ENCODE results near the gene GREB1L. TPM values are rescaled to one million over a fixed set of nuclear protein-coding genes. Genes with fewer than 3 reads are reported as not detected.

The GREB1L gene
- total and polyA plus RNA-seq, 9 of the 15 experiments (the other 6 are each of a cell fraction or from before 2014, with no cell fraction given) = 0.03 TPM; not detected in 8

DNA sequence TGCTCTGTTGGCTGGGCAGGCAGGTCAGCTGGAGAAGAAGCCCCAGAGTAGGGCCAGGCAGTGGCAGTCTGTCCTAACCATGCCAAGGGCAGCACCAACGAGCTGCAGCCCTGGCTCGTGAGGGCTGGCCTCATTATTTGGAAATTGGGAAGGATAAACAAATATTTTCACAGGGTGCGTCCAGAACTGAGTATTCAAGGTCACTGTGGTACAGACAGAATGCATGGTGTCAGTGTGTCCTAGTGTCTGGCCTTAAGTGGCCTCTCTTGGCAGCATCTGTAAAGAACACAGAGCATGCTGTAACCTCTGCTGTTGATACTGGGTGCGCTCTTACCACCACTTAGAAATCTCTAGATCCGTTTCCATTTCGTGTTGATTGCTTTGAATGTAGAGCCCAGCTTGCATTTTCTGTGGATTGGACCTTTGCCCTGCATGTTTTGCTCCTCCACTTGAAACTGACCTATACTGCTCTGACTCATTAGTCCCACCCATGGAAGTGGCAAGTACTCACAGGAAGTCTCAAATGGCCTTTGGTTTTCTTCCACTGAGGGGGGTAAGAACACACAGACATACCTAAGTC lies 88.2 kb downstream of the GREB1L start:
- Histone ChIP-seq H3K4me3 (no peak overlapping the region), H3K9me1 (ENCODE audit: control insufficient read depth, insufficient read depth, low read length) (no peaks in the 10 kb centered on the region), H3K9ac (ENCODE audit: insufficient read depth in 1 of 2, low read depth in 2 of 2, low read length in 2 of 2) (no peak overlapping the region), H3K27ac (ENCODE audit: extremely low read depth, low read depth, low read length) (no peak overlapping the region), H3K4me1 (replicated peaks in 1 of 2; ENCODE audit: control insufficient read depth in 2 of 2, insufficient read depth in 2 of 2, low read length in 2 of 2) (no peaks in the 10 kb centered on the region; a peak in 1 of 5 replicates), H3K27me3 (ENCODE audit: control insufficient read depth in 2 of 2, insufficient read depth in 2 of 2, low read length in 2 of 2) (no peaks in the 10 kb centered on the region; a peak in 2 of 5 replicates), H3K79me2 (ENCODE audit: control insufficient read depth, insufficient read depth, low read length) (no peaks in the 10 kb centered on the region), H3K36me3 (ENCODE audit: control insufficient read depth, insufficient read depth, low read length) (no peaks in the 10 kb centered on the region), H3K4me2 (ENCODE audit: insufficient read depth, low read length) (no peak overlapping the region), H3K9me3 (replicated peaks; ENCODE audit: control insufficient read depth, insufficient read depth, low read depth, low read length) (no peaks in the 10 kb centered on the region), H2AFZ (ENCODE audit: low read depth, low read length) (no peak overlapping the region), H4K20me1 (replicated peaks; ENCODE audit: control insufficient read depth, insufficient read depth, low read length) (no peaks in the 10 kb centered on the region)
- no peak for ATAC-seq
- ChIA-PET CTCF (ENCODE audit: low intra/inter-chr PET ratio) (no interaction called here), POLR2A (no interaction called here)
- 0% methylated on average over 6 of the region's 6 CpGs for WGBS (ENCODE audit: insufficient coverage, low coverage, missing lambda C conversion rate)
- DNase-seq (ENCODE audit: extremely low read depth in 1 of 4, low spot score in 3 of 4) = no peak
- in situ Hi-C loops (cut with MboI) (no loop called here), intact Hi-C loops (cut with micrococcal nuclease) (loop anchor here (10.0 kb wide), 1 partner anchor 45 kb away; no protein-coding TSS in a partner anchor)
- FAIRE-seq = no peak
- BruUV-seq (replicated peaks) = no TSS peak
- TF ChIP-seq RFX7 (CRISPR knock-in tag; IDR thresholded peaks at IDR 0.05) (no peak), BACH1 (tag; IDR thresholded peaks at IDR 0.05) (no peak), POLR2G (IDR thresholded peaks at IDR 0.05; ENCODE audit: low read depth, low read length) (no peak), PRMT5 (CRISPR knock-in tag; IDR thresholded peaks at IDR 0.05) (no peak), KLF6 (CRISPR knock-in tag; IDR thresholded peaks at IDR 0.05; ENCODE audit: borderline replicate concordance) (no peak), JUNB (CRISPR knock-in tag; conservative IDR thresholded peaks at IDR 0.05) (no peak), ZNF274 (IDR thresholded peaks at IDR 0.05; ENCODE audit: borderline replicate concordance, low read depth, low read length) (no peak), NFXL1 (CRISPR knock-in tag; IDR thresholded peaks at IDR 0.05) (no peak), HMG20B (CRISPR knock-in tag; IDR thresholded peaks at IDR 0.05) (no peak), ZNF507 (tag; conservative IDR thresholded peaks at IDR 0.05) (no peak), MIER1 (IDR thresholded peaks at IDR 0.05; ENCODE audit: low read depth) (no peak), BRCA1 (IDR thresholded peaks at IDR 0.05) (no peak), BRCA1 (CRISPR knock-in tag; IDR thresholded peaks at IDR 0.05) (no peak), ELF1 (tag; IDR thresholded peaks at IDR 0.05) (no peak), CEBPB (tag; IDR thresholded peaks at IDR 0.05) (no peak), ADNP (tag; IDR thresholded peaks at IDR 0.05) (no peak), TAL1 (IDR thresholded peaks at IDR 0.05) (no peak)
- TF ChIP-seq, protein P1, sequence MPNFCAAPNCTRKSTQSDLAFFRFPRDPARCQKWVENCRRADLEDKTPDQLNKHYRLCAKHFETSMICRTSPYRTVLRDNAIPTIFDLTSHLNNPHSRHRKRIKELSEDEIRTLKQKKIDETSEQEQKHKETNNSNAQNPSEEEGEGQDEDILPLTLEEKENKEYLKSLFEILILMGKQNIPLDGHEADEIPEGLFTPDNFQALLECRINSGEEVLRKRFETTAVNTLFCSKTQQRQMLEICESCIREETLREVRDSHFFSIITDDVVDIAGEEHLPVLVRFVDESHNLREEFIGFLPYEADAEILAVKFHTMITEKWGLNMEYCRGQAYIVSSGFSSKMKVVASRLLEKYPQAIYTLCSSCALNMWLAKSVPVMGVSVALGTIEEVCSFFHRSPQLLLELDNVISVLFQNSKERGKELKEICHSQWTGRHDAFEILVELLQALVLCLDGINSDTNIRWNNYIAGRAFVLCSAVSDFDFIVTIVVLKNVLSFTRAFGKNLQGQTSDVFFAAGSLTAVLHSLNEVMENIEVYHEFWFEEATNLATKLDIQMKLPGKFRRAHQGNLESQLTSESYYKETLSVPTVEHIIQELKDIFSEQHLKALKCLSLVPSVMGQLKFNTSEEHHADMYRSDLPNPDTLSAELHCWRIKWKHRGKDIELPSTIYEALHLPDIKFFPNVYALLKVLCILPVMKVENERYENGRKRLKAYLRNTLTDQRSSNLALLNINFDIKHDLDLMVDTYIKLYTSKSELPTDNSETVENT (CRISPR knock-in tag; IDR thresholded peaks at IDR 0.05) = no peak
- TF ChIP-seq, protein P2, sequence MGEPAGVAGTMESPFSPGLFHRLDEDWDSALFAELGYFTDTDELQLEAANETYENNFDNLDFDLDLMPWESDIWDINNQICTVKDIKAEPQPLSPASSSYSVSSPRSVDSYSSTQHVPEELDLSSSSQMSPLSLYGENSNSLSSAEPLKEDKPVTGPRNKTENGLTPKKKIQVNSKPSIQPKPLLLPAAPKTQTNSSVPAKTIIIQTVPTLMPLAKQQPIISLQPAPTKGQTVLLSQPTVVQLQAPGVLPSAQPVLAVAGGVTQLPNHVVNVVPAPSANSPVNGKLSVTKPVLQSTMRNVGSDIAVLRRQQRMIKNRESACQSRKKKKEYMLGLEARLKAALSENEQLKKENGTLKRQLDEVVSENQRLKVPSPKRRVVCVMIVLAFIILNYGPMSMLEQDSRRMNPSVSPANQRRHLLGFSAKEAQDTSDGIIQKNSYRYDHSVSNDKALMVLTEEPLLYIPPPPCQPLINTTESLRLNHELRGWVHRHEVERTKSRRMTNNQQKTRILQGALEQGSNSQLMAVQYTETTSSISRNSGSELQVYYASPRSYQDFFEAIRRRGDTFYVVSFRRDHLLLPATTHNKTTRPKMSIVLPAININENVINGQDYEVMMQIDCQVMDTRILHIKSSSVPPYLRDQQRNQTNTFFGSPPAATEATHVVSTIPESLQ (CRISPR knock-in tag; IDR thresholded peaks at IDR 0.05) = no peak
- TF ChIP-seq, protein P3, sequence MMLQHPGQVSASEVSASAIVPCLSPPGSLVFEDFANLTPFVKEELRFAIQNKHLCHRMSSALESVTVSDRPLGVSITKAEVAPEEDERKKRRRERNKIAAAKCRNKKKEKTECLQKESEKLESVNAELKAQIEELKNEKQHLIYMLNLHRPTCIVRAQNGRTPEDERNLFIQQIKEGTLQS (IDR thresholded peaks at IDR 0.05) = no peak
- TF ChIP-seq, protein P3 (CRISPR knock-in tag; conservative IDR thresholded peaks at IDR 0.05) = no peak
